ENCODE results near the gene ERO1B.

DNA sequence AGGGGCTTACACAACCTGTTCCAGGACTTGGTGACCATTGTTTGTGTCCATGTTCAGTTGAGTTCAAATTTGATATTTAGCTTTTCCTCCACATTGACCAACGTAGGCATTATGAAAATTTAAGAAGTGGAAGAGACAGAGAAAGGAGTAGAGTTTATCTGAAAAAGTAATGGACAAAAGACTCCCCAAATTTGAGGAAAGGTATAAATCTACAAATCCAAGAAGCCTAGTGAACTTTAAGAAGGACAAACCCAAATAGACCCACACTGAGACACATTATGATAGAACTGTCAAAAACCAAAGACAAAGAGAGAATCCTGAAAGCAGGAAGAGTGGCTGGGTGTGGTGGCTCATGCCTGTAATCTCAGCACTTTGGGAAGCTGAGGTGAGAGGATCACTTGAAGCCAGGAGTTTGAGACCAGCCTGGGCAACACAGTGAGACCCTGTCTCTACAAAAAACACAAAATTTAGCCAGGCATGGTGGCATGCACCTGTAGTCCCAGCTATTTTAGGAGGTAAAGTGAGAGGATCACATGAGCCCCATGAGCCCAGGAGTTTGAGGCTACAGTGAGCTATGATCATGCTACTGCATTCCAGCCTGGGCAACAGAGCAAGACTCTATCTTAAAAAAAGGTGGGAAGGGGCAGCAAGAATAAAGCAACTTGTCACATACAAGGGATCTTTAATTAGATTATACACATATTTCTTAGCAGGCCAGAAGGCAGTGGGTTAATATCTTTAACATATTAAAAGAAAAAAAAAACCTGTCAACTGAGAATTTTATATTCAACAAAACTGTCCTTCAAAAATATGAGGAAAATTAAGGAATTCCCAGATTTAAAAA lies 41.0 kb upstream of the ERO1B start:
- TF ChIP-seq, protein P1, sequence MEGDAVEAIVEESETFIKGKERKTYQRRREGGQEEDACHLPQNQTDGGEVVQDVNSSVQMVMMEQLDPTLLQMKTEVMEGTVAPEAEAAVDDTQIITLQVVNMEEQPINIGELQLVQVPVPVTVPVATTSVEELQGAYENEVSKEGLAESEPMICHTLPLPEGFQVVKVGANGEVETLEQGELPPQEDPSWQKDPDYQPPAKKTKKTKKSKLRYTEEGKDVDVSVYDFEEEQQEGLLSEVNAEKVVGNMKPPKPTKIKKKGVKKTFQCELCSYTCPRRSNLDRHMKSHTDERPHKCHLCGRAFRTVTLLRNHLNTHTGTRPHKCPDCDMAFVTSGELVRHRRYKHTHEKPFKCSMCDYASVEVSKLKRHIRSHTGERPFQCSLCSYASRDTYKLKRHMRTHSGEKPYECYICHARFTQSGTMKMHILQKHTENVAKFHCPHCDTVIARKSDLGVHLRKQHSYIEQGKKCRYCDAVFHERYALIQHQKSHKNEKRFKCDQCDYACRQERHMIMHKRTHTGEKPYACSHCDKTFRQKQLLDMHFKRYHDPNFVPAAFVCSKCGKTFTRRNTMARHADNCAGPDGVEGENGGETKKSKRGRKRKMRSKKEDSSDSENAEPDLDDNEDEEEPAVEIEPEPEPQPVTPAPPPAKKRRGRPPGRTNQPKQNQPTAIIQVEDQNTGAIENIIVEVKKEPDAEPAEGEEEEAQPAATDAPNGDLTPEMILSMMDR (conservative IDR thresholded peaks at IDR 0.05; ENCODE audit: low read depth, low read length): no peak
- TF ChIP-seq BHLHE40 (IDR thresholded peaks at IDR 0.05; ENCODE audit: low read depth, low read length) (no peak), POLR2A (IDR thresholded peaks at IDR 0.05; ENCODE audit: low read depth, low read length) (no peak), RAD21 (IDR thresholded peaks at IDR 0.05; ENCODE audit: low read length) (no peak), MAZ (IDR thresholded peaks at IDR 0.05; ENCODE audit: borderline replicate concordance, low read depth, low read length) (no peak), MXI1 (IDR thresholded peaks at IDR 0.05; ENCODE audit: borderline replicate concordance, low read depth, low read length) (no peak), SMC3 (IDR thresholded peaks at IDR 0.05; ENCODE audit: low read depth, low read length) (no peak), RCOR1 (IDR thresholded peaks at IDR 0.05; ENCODE audit: insufficient replicate concordance, low read length) (no peak)
- TF ChIP-seq, protein P2, sequence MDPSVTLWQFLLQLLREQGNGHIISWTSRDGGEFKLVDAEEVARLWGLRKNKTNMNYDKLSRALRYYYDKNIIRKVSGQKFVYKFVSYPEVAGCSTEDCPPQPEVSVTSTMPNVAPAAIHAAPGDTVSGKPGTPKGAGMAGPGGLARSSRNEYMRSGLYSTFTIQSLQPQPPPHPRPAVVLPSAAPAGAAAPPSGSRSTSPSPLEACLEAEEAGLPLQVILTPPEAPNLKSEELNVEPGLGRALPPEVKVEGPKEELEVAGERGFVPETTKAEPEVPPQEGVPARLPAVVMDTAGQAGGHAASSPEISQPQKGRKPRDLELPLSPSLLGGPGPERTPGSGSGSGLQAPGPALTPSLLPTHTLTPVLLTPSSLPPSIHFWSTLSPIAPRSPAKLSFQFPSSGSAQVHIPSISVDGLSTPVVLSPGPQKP (IDR thresholded peaks at IDR 0.05; ENCODE audit: borderline replicate concordance, low read depth, low read length): no peak
- TF ChIP-seq, protein P3, sequence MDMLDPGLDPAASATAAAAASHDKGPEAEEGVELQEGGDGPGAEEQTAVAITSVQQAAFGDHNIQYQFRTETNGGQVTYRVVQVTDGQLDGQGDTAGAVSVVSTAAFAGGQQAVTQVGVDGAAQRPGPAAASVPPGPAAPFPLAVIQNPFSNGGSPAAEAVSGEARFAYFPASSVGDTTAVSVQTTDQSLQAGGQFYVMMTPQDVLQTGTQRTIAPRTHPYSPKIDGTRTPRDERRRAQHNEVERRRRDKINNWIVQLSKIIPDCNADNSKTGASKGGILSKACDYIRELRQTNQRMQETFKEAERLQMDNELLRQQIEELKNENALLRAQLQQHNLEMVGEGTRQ (IDR thresholded peaks at IDR 0.05; ENCODE audit: low read depth, low read length): no peak
